GM23338 (cell line): ENCODE results near the gene CRTC3. TPM values are rescaled to one million over a fixed set of nuclear protein-coding genes. Genes with fewer than 3 reads are reported as not detected.
"Not testable (repeated sequence)": the region's sequence is repeated elsewhere in the genome, so short reads cannot be mapped to it uniquely, and the experiment has no call there.

ENCODE experiments used
- ATAC-seq: fragments of 200-7000 bp; cut with Tn5 transposase; 3 replicates; pipeline ENCODE4 v1.9.1; 2020
- DNase-seq: peaks from one replicate; pipeline ENCODE4 v3.0.0-alpha.2; 2015; ENCODE audit warnings: low spot score
- H2AFZ ChIP-seq: fragments of 200-600 bp; sonication (generic); 2 replicates; pipeline ENCODE4 v1.8.0; 2016; ENCODE audit warnings: antibody characterized with exemption, mild to moderate bottlenecking, moderate library complexity
- H3F3A ChIP-seq: fragments of 200-600 bp; sonication (generic); replicated peaks from 2 replicates; pipeline ENCODE4 v1.8.0; 2017; ENCODE audit warnings: antibody characterized with exemption, mixed run types, low read depth
- H3K27ac ChIP-seq: fragments of 200-600 bp; sonication (generic); 2 replicates; pipeline ENCODE4 v1.6.1; 2016; ENCODE audit warnings: low read depth
- H3K27me3 ChIP-seq: fragments of 200-600 bp; sonication (generic); 2 replicates; pipeline ENCODE4 v1.8.0; 2016; ENCODE audit warnings: mild to moderate bottlenecking, mixed run types, moderate library complexity; ENCODE audit not compliant: insufficient read depth
- H3K36me3 ChIP-seq: fragments of 200-600 bp; sonication (generic); 2 replicates; pipeline ENCODE4 v1.8.0; 2016; ENCODE audit warnings: mild to moderate bottlenecking; ENCODE audit not compliant: insufficient read depth
- H3K4me1 ChIP-seq: fragments of 200-600 bp; sonication (generic); 2 replicates; pipeline ENCODE4 v1.8.0; 2016; ENCODE audit warnings: mild to moderate bottlenecking, moderate library complexity; ENCODE audit not compliant: insufficient read depth
- H3K4me2 ChIP-seq: fragments of 200-600 bp; sonication (generic); 2 replicates; pipeline ENCODE4 v1.7.1; 2017; ENCODE audit warnings: mixed run types
- H3K4me3 ChIP-seq: fragments of 200-600 bp; sonication (generic); 2 replicates; pipeline ENCODE4 v1.6.1; 2016; ENCODE audit warnings: mixed run types
- H3K79me2 ChIP-seq: fragments of 200-600 bp; sonication (generic); replicated peaks from 2 replicates; pipeline ENCODE4 v1.8.0; 2017; ENCODE audit warnings: mild to moderate bottlenecking; ENCODE audit not compliant: insufficient read depth
- H3K9me2 ChIP-seq: fragments of 200-600 bp; sonication (generic); 2 replicates; pipeline ENCODE4 v1.8.0; 2017; ENCODE audit not compliant: insufficient read depth
- H4K20me1 ChIP-seq: fragments of 200-600 bp; sonication (generic); replicated peaks from 2 replicates; pipeline ENCODE4 v1.8.0; 2017; ENCODE audit warnings: mild to moderate bottlenecking; ENCODE audit not compliant: insufficient read depth
- H3K27ac Mint-ChIP-seq: 2 replicates; pipeline ENCODE4 v1.8.0; 2020; ENCODE audit warnings: inconsistent platforms, mild to moderate bottlenecking, moderate library complexity, mixed read lengths
- H3K27me3 Mint-ChIP-seq: 3 replicates; pipeline ENCODE4 v1.8.0; 2022; ENCODE audit warnings: low read depth, mild to moderate bottlenecking, moderate library complexity, mixed read lengths, inconsistent platforms; ENCODE audit not compliant: insufficient read depth, poor library complexity
- H3K36me3 Mint-ChIP-seq: 3 replicates; pipeline ENCODE4 v1.8.0; 2021; ENCODE audit warnings: low read depth, mild to moderate bottlenecking, inconsistent platforms, moderate library complexity, mixed read lengths
- H3K4me1 Mint-ChIP-seq: 3 replicates; pipeline ENCODE4 v1.8.0; 2020; ENCODE audit warnings: mild to moderate bottlenecking, inconsistent platforms, mixed read lengths
- H3K4me3 Mint-ChIP-seq: 3 replicates; pipeline ENCODE4 v1.8.0; 2021; ENCODE audit warnings: moderate library complexity, mild to moderate bottlenecking, inconsistent platforms, mixed read lengths
- H3K9me3 Mint-ChIP-seq: 3 replicates; pipeline ENCODE4 v1.8.0; 2020; ENCODE audit warnings: moderate library complexity, mild to moderate bottlenecking, inconsistent platforms, mixed read lengths
- CREB1 ChIP-seq: fragments of 250-450 bp; sonication (Bioruptor Pico); IDR thresholded peaks from 2 replicates; pipeline ENCODE4 v1.5.0; 2020; ENCODE audit warnings: low read depth, mild to moderate bottlenecking, moderate library complexity
- CTCF ChIP-seq, 2 experiments: fragments of 200-600 bp in 1 of 2; sonication (generic) in 1 of 2; conservative IDR thresholded peaks; 2 replicates each; pipeline versions ENCODE4 v1.5.1 to v1.6.1; 2016 to 2017; ENCODE audit warnings: antibody characterized with exemption in 2 of 2, low read depth in 2 of 2, mild to moderate bottlenecking in 2 of 2, moderate library complexity in 1 of 2
- EZH2phosphoT487 ChIP-seq: fragments of 200-600 bp; sonication (generic); IDR thresholded peaks from one replicate; pipeline ENCODE4 v1.8.1; 2018; ENCODE audit warnings: antibody characterized with exemption; ENCODE audit not compliant: unreplicated experiment
- NANOG ChIP-seq: IDR thresholded peaks from 2 replicates; pipeline ENCODE4 v1.6.1; 2016; ENCODE audit warnings: antibody characterized with exemption, borderline replicate concordance
- ZNF331 ChIP-seq: fragments of 250-450 bp; sonication (Bioruptor Pico); IDR thresholded peaks from 2 replicates; pipeline ENCODE4 v1.5.0; 2020; ENCODE audit warnings: low read depth, mild to moderate bottlenecking, moderate library complexity
- polyA plus RNA-seq: library from polyadenylated mRNA; unstranded; fragments of >200 nt; fragmentation: Nextera tagmentation; extraction: Ambion mirVana; gene quantifications from 2 replicates; pipeline ENCODE4 v1.2.1, GENCODE V29; 2016
- total RNA-seq: library from RNA; depleted of rRNA; stranded (reverse); fragments of >200 nt; shearing (Covaris generic); gene quantifications from 2 replicates; pipeline ENCODE4 v1.2.3, GENCODE V29; 2014
- TF ChIP-seq, protein P1 (sequence below): IDR thresholded peaks from one replicate; pipeline ENCODE4 v1.6.1; 2018; ENCODE audit warnings: antibody characterized with exemption; ENCODE audit not compliant: unreplicated experiment

Gene CRTC3
- total and polyA plus RNA-seq, 2 experiments from 2014 or later: 2.8 to 3.8 TPM

DNA sequence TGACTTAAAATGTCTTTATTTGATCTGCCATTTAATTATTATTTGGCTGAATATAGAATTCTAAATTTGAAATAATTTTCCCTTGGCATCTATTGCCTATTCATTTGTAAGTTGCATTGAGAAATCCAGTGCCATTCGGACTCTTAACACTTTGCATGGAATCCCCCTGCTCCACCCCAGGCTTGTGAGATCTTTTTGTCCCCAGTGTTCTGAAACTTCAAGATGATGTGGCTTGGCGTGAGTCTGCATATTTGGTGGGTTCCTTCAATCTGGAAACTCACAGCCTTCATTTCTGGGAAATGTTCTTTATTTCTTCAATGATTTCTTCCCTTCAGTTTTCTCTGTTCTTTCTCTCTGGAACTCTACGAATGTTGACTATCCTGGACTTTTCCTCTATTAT, 103.6 kb downstream of the CRTC3 start:
- no peak for DNase-seq
- Histone ChIP-seq H3K4me3 (no peak overlapping the region), H2AFZ (no peak overlapping the region), H4K20me1 (no peaks in the 10 kb centered on the region; the same call in 1 of the 2 replicates), H3F3A (no peaks in the 10 kb centered on the region), H3K27me3 (no peaks in the 10 kb centered on the region), H3K4me2 (no peak overlapping the region), H3K9me2 (no peaks in the 10 kb centered on the region), H3K36me3 (no peaks in the 10 kb centered on the region), H3K27ac (no peak overlapping the region), H3K79me2 (no peaks in the 10 kb centered on the region), H3K4me1 (no peaks in the 10 kb centered on the region)
- peaks cover 9% of the 10 kb centered on the region; the same call in 2 of the 3 replicates for H3K36me3 Mint-ChIP-seq
- H3K27me3 Mint-ChIP-seq: no peaks in the 10 kb centered on the region
- no peak for TF ChIP-seq EZH2phosphoT487
- H3K4me3 Mint-ChIP-seq: no peak overlapping the region
- no peak overlapping the region for H3K27ac Mint-ChIP-seq
- no peak for ATAC-seq
- H3K4me1 Mint-ChIP-seq: peaks cover 5% of the 10 kb centered on the region; the same call in 1 of the 3 replicates
- H3K9me3 Mint-ChIP-seq: peaks cover 3% of the 10 kb centered on the region; the same call in 1 of the 3 replicates

- H3K9me2 ChIP-seq, H3K27me3 Mint-ChIP-seq, H3K36me3 ChIP-seq, H3K27ac Mint-ChIP-seq, ATAC-seq, H2AFZ ChIP-seq, H3K79me2 ChIP-seq, H3K9me3 Mint-ChIP-seq, H3K4me3 Mint-ChIP-seq, H3K4me2 ChIP-seq, H3K4me1 ChIP-seq, H3K36me3 Mint-ChIP-seq, H3K4me3 ChIP-seq, H3K4me1 Mint-ChIP-seq, H3F3A ChIP-seq, H3K27me3 ChIP-seq, H3K27ac ChIP-seq, H4K20me1 ChIP-seq, DNase-seq: not testable (repeated sequence)
Observed at GRCh38 chr15:90636993-90637392, 107.3 kb downstream of the CRTC3 start.

GRCh38 chr15:90637693-90638092, 108.0 kb downstream of the CRTC3 start:
- Mint-ChIP-seq H3K27me3 (no peaks in the 10 kb centered on the region), H3K4me1 (peaks cover 5% of the 10 kb centered on the region; the same call in 1 of the 3 replicates), H3K36me3 (peaks cover 7% of the 10 kb centered on the region; the same call in 2 of the 3 replicates), H3K27ac (no peak overlapping the region), H3K9me3 (peaks cover 3% of the 10 kb centered on the region; the same call in 1 of the 3 replicates), H3K4me3 (no peak overlapping the region)
- no peaks in the 10 kb centered on the region for H3K79me2 ChIP-seq
- H2AFZ ChIP-seq: no peak overlapping the region
- no peak overlapping the region for H3K4me2 ChIP-seq
- TF ChIP-seq NANOG: no peak
- TF ChIP-seq EZH2phosphoT487: no peak
- TF ChIP-seq CREB1 (CRISPR knock-in tag): no peak
- TF ChIP-seq, protein P1, sequence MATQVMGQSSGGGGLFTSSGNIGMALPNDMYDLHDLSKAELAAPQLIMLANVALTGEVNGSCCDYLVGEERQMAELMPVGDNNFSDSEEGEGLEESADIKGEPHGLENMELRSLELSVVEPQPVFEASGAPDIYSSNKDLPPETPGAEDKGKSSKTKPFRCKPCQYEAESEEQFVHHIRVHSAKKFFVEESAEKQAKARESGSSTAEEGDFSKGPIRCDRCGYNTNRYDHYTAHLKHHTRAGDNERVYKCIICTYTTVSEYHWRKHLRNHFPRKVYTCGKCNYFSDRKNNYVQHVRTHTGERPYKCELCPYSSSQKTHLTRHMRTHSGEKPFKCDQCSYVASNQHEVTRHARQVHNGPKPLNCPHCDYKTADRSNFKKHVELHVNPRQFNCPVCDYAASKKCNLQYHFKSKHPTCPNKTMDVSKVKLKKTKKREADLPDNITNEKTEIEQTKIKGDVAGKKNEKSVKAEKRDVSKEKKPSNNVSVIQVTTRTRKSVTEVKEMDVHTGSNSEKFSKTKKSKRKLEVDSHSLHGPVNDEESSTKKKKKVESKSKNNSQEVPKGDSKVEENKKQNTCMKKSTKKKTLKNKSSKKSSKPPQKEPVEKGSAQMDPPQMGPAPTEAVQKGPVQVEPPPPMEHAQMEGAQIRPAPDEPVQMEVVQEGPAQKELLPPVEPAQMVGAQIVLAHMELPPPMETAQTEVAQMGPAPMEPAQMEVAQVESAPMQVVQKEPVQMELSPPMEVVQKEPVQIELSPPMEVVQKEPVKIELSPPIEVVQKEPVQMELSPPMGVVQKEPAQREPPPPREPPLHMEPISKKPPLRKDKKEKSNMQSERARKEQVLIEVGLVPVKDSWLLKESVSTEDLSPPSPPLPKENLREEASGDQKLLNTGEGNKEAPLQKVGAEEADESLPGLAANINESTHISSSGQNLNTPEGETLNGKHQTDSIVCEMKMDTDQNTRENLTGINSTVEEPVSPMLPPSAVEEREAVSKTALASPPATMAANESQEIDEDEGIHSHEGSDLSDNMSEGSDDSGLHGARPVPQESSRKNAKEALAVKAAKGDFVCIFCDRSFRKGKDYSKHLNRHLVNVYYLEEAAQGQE: no peak
- TF ChIP-seq CTCF (conservative IDR thresholded peaks at IDR 0.05; ENCODE audit: low read depth in 2 of 2): no peak
- TF ChIP-seq ZNF331 (CRISPR knock-in tag): no peak
- no peaks in the 10 kb centered on the region; the same call in 1 of the 2 replicates for H4K20me1 ChIP-seq
- H3K9me2 ChIP-seq: no peaks in the 10 kb centered on the region
- H3K4me3 ChIP-seq: no peak overlapping the region
- ATAC-seq: no peak
- H3K36me3 ChIP-seq: no peaks in the 10 kb centered on the region
- DNase-seq: no peak
- no peaks in the 10 kb centered on the region for H3K4me1 ChIP-seq
- H3F3A ChIP-seq: no peaks in the 10 kb centered on the region
- H3K27me3 ChIP-seq: no peaks in the 10 kb centered on the region
- H3K27ac ChIP-seq: no peak overlapping the region
